Measurements from ENCODE around the gene UBXN10. TPM values are rescaled to one million over a fixed set of nuclear protein-coding genes. Genes with fewer than 3 reads are reported as not detected.

Gene UBXN10
- total RNA-seq, 6 experiments from 2014 or later: not detected

- no peak for TF ChIP-seq CTCF (IDR thresholded peaks at IDR 0.05)
- DNase-seq: no peak
- Mint-ChIP-seq H3K27ac (no peak overlapping the region), H3K36me3 (ENCODE audit: low read depth) (peaks cover 4% of the 10 kb centered on the region), H3K9me3 (no peaks in the 10 kb centered on the region; the same call in 1 of the 2 replicates), H3K4me3 (no peak overlapping the region), H3K4me1 (ENCODE audit: low read depth) (no peaks in the 10 kb centered on the region), H3K27me3 (ENCODE audit: insufficient read depth) (peaks cover 37% of the 10 kb centered on the region)
Measured at GRCh38 chr1:20182415-20182814, 3.5 kb upstream of the UBXN10 start.

GRCh38 chr1:20183035-20183434 is 2.9 kb upstream of the UBXN10 start:
- TF ChIP-seq CTCF (IDR thresholded peaks at IDR 0.05): no peak
- no peak overlapping the region for H3K27ac Mint-ChIP-seq
- H3K4me3 Mint-ChIP-seq: no peak overlapping the region
- no peak for DNase-seq
- peaks cover 40% of the 10 kb centered on the region for H3K27me3 Mint-ChIP-seq (ENCODE audit: insufficient read depth)
- H3K9me3 Mint-ChIP-seq: no peaks in the 10 kb centered on the region; the same call in 1 of the 2 replicates
- H3K4me1 Mint-ChIP-seq (ENCODE audit: low read depth): no peaks in the 10 kb centered on the region
- H3K36me3 Mint-ChIP-seq (ENCODE audit: low read depth): peaks cover 4% of the 10 kb centered on the region

- Mint-ChIP-seq H3K4me1 (ENCODE audit: low read depth) (no peaks in the 10 kb centered on the region), H3K9me3 (no peaks in the 10 kb centered on the region; the same call in 1 of the 2 replicates), H3K27ac (no peak overlapping the region), H3K27me3 (ENCODE audit: insufficient read depth) (peaks cover 44% of the 10 kb centered on the region), H3K36me3 (ENCODE audit: low read depth) (peaks cover 4% of the 10 kb centered on the region), H3K4me3 (no peak overlapping the region)
- TF ChIP-seq CTCF (IDR thresholded peaks at IDR 0.05): no peak
- no peak for DNase-seq
Measured at GRCh38 chr1:20183616-20184271, 2.2 kb upstream of the UBXN10 start.

GRCh38 chr1:20184481-20184900 is 1.4 kb upstream of the UBXN10 start:
- H3K4me3 Mint-ChIP-seq: no peak overlapping the region
- peaks cover 4% of the 10 kb centered on the region for H3K36me3 Mint-ChIP-seq (ENCODE audit: low read depth)
- H3K27ac Mint-ChIP-seq: no peak overlapping the region

DNA sequence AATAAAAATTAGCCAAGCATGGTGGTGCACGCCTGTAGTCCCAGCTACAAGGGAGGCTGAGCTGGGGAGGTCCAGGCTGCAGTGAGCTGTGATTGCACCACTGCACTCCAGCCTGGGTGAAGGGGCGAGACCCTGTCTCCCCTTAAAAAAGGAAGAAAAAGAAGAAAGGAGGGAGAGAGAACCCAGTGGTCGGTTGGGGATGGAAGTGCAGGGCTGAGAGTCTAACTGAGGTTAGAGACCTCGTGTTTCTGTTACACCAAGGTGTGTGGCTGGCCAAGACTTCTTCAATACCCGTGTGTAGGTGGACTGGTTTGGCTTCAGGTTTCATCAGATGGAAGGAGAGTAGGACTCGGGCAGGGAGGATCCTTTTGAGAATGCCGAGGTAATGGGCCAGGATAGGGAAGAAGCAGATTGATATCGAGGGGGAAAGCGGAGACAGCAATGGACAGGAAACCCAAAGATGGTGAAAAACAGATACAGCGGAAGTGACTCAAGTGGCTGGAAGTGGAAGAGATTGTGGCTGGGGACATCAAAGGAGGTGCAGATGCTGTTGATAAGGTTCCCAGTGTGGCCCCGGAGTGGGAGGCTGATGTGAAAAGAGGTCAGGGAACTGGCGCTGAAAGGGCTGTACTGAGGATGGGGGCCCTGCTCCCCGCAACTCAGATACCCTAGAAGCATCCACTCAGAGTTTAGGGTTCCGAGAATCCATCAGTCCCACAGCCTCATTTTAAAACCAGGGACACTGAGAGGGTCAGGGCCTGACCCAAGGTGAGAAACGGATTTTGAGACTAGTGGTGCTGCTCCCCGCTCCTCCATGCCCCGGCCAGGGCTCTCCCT is 681 bp upstream of the UBXN10 start:
- no peak overlapping the region for H3K4me3 Mint-ChIP-seq
- TF ChIP-seq CTCF (IDR thresholded peaks at IDR 0.05): no peak
- no peaks in the 10 kb centered on the region for H3K9me3 Mint-ChIP-seq
- H3K4me1 Mint-ChIP-seq (ENCODE audit: low read depth): no peaks in the 10 kb centered on the region
- H3K27ac Mint-ChIP-seq: no peak overlapping the region
- H3K27me3 Mint-ChIP-seq (ENCODE audit: insufficient read depth): peaks cover 47% of the 10 kb centered on the region
- DNase-seq: no peak
- no peaks in the 10 kb centered on the region; the same call in none of the 2 replicates for H3K36me3 Mint-ChIP-seq (ENCODE audit: low read depth)

More at GRCh38 chr1:20184481-20184900, 1.4 kb upstream of the UBXN10 start:
- DNase-seq: no peak
- Mint-ChIP-seq H3K27me3 (ENCODE audit: insufficient read depth) (peaks cover 46% of the 10 kb centered on the region), H3K9me3 (no peaks in the 10 kb centered on the region; the same call in 1 of the 2 replicates), H3K4me1 (ENCODE audit: low read depth) (no peaks in the 10 kb centered on the region)
- no peak for TF ChIP-seq CTCF (IDR thresholded peaks at IDR 0.05)

Measured in HFFc6 (cell line).